Measurements from ENCODE around the gene GPR158. TPM values are rescaled to one million over a fixed set of nuclear protein-coding genes. Genes with fewer than 3 reads are reported as not detected.
"Not testable (repeated sequence)": the region's sequence is repeated elsewhere in the genome, so short reads cannot be mapped to it uniquely, and the experiment has no call there.

GPR158 gene, protein sequence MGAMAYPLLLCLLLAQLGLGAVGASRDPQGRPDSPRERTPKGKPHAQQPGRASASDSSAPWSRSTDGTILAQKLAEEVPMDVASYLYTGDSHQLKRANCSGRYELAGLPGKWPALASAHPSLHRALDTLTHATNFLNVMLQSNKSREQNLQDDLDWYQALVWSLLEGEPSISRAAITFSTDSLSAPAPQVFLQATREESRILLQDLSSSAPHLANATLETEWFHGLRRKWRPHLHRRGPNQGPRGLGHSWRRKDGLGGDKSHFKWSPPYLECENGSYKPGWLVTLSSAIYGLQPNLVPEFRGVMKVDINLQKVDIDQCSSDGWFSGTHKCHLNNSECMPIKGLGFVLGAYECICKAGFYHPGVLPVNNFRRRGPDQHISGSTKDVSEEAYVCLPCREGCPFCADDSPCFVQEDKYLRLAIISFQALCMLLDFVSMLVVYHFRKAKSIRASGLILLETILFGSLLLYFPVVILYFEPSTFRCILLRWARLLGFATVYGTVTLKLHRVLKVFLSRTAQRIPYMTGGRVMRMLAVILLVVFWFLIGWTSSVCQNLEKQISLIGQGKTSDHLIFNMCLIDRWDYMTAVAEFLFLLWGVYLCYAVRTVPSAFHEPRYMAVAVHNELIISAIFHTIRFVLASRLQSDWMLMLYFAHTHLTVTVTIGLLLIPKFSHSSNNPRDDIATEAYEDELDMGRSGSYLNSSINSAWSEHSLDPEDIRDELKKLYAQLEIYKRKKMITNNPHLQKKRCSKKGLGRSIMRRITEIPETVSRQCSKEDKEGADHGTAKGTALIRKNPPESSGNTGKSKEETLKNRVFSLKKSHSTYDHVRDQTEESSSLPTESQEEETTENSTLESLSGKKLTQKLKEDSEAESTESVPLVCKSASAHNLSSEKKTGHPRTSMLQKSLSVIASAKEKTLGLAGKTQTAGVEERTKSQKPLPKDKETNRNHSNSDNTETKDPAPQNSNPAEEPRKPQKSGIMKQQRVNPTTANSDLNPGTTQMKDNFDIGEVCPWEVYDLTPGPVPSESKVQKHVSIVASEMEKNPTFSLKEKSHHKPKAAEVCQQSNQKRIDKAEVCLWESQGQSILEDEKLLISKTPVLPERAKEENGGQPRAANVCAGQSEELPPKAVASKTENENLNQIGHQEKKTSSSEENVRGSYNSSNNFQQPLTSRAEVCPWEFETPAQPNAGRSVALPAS (N-terminal part only)
- not detected in 2 replicates for total RNA-seq

DNA sequence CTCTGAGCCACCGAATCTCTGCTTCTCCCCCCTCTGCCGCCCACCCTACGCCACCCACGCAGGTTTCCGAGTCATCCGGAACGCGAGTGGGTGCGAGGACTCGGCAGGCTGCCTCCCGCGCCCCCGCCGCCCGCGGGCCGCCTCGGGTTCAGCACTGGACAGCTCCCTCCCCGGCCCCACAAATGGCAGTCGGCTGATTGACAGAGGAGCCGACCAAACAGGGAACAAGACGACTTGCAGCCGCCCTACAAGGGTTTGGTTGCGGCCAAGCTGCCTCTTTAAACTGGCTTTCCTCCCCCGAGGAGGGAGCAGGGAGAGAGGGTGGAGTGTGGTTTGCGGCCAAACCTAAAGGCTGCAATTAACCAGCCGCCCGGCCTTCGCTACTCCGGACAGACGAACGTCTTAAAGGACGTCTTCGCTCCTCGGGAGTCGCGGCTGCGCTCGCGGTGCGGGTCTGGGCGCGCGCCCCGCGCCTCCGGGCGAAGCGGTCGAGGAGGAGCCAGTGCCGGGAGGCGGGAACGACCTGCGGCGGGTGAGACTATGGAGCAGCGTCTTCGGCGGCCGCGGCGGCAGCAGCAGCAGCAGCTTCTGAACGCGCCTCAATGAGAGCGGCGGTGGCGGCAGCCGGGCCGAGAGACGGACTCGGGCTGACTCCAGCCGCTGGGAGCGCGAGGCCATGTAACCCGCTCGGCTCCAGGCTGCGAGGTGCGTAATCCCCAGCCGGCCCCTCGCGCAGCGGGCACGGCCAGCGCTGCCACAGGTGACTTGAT is at the start of gene GPR158:
Gene GPR158 (plus strand): TSS at position 541 of the 770 bp plus-strand sequence. CDS start 420 bp downstream, outside the sequence.
- peak; percentile 54 for DNase-seq (ENCODE audit: extremely low read depth, low read depth, low spot score)

DNA sequence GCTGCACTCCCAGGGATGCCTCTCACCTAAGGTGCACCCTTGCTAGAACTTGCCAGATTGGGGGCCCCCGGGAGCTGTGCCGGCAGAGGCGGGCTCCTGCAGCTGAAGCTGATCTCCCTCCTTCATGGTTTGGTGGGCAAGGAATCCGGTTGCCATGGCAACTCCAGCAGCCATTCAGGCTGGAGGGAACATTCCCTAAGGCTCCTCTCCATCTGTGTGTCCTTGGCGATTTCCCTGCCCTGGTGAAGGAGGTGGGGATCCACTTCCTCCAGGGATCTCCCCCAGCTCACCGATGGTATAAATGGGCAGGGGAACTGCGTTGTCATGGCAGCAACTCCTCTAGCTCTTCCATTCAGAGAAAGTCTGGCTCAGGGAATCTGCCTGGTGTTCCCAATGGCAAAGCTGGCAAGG is 49.6 kb upstream of the GPR158 start:
- no peak for DNase-seq (ENCODE audit: extremely low read depth, low read depth, low spot score)

DNA sequence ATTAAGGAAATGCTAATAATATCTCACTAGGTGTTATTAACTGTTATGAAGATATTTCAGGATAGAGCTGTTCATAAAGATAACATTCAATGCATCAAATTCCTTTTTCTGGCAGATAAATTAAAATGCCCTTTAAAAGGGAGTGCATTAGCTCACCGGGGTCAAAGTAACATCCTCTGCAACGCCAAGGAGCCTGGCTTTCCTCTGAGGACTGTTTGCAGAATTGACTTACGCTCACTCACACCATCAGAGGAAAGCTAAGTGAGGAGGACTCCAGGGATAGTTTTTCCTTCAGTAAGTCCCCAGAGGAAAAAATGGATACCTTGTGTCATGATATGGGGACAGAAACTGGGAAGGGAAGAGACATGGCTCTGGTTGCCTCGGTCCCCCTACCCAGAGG is 45.2 kb upstream of the GPR158 start:
- no peak for DNase-seq (ENCODE audit: extremely low read depth, low read depth, low spot score)

DNA sequence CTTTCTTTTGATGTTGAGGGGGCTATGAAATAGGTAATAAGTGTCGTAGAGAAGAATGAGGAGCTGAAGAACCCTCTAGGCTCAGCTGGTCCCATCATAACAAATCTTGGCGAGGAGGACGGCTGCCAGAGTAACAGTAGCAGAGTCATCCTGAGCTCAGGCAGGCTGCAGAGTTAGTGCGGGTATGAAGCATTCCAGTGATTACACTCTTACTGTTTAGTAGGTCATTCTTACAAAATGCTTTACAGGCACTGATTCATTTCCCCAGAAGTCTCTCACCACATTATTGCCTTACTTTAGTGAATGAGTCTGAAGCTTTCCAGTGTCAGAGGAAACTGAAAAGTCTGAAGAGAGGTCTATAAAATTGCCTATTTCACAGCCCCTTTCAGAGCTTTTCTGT is 43.9 kb upstream of the GPR158 start:
- no peak for DNase-seq (ENCODE audit: extremely low read depth, low read depth, low spot score)

DNA sequence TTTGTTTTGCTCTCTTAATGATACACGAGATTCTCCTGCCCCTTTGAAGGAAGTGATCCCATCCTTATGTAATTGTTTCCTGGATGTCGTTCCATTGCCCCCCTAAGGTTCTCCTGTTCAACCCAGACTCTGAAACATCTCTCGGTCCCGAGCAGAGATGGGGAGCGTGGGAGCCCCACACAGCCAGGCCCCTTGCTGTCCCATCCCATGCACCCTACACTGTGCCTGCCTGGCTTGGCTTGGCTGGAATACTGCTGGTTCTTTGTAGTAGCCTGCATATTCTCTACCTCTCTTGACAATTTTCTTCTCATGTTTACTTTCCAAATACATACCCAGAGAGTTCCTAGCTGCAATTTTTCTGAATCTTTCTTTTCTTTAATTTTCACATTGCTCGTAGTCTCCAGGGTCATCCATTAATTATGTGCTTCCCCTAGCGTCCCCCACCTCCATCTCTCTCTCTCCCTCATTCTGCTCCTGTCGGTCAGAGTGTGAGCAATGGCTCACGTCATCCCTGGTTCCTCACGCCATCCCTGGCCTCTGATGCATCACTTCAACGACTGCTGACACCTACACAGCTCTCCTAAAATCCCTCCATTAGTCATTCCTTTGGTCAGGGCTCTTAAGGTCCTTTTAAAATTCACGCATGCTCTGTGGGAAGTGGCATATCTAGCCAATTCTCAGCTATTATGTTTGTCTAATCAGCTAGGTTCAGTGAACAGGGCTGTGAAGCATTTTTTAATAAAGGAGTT is 32.5 kb upstream of the GPR158 start:
- no peak for DNase-seq (ENCODE audit: extremely low read depth, low read depth, low spot score)

DNA sequence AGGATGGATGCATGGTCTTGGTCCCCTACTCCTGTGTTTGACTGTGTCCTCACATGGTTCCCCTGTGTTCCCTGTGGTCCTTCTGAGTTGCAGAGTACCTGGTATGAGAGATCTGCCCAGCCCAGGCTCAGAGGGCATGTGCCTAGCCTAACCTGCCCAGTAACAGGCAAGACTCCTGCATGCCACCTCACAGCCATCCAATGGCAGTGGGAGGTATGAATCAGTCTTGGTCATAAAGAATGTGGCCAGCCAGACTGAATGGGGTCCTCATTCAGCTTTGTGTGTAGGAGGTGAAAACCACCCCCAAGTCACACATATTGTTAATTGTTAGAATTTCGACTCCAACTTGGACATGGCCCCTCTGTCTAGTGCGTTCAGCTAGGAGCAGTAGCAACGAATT is 17.2 kb upstream of the GPR158 start:
- no peak for DNase-seq (ENCODE audit: extremely low read depth, low read depth, low spot score)

DNA sequence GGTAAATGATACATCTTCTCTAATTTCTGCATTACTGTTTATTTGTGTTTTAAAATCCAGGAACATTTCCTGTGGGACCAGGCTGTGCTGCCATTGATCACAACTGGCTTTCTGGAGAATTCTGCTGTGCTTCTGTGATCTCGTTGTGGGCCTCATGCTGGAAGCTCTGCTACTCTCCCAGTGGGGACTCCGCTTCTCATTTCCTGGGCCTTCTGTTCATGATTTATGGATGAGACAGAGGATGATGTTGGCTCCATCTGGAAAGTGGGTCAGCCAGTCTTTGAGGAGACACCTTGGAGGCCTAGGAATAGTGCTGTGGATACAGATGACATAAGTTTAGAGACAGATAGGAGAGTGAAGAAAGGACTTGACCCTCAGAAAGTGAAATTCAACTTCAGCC is 15.2 kb upstream of the GPR158 start:
- no peak for DNase-seq (ENCODE audit: extremely low read depth, low read depth, low spot score)

DNA sequence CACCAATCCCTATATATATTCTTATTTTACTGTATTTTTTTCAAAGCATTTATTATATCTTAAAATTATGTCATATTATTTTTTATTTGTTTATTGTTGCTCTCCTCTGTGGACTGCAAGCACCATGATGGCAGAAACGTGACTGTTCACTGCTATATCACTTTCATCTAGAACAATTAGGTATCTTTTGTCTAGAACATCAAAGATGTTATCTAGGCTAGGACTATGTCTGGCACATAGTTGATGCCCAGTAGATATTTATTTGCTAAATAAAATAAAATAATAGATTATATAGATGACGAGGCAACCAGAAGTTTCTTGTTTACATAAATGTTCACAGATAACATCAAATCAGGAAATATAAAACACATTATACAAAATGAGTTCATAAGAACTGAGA is 12.4 kb upstream of the GPR158 start:
- no peak for DNase-seq (ENCODE audit: extremely low read depth, low read depth, low spot score)

DNA sequence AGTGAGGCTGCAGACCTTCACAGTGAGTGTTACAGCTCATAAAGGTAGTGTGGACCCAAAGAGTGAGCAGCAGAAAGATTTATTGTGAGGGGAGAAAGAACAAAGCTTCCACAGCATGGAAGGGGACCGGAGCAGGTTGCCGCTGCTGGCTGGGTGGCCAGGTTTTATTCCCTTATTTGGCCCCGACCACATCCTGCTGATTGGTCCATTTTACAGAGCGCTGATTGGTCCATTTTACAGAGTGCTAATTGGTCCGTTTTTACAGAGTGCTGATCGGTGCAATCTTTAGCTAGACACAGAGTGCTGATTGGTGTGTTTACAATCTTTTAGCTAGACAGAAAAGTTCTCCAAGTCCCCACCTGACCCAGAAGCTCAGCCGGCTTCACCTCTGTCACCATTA is 11.3 kb upstream of the GPR158 start:
- not testable (repeated sequence) for DNase-seq (ENCODE audit: extremely low read depth, low read depth, low spot score)

DNA sequence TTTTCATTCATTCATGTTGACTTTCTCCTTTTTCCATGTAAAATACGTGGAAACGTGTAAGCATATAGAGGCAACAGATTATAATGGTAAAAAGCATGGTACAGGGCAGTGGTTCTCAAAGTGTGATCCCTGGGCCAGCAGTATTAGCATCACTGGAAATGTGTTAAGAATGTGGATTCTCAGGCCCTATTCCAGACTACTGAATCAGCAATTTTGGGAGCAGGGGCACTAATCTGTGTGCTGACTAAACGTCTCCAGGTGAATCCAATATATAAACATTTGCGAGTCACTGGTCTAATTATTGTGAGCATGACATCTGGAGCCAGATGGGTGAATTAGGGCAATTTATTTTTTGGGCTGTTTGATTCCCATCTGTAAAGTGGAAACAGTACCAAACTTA is 5.1 kb upstream of the GPR158 start:
- DNase-seq (ENCODE audit: extremely low read depth, low read depth, low spot score), result no peak

DNA sequence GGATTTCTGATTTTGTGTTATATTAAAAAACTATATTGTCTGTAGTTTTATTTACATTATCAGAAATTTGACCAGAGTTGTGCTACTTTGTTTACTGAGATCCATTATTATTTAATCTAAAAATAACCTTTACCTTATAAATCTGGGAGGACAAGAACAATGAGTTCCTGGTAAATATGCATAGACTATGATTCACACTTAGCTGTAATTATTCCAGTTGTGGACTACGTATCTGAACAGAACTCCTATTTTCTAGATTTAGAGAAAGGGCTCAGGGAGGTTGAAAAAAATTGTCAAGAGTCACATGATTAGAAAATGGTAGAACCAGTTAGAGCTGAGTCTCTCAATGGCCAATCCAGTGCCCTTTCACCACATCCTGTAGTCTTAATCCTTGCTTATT is 4.2 kb upstream of the GPR158 start:
- no peak for DNase-seq (ENCODE audit: extremely low read depth, low read depth, low spot score)

DNA sequence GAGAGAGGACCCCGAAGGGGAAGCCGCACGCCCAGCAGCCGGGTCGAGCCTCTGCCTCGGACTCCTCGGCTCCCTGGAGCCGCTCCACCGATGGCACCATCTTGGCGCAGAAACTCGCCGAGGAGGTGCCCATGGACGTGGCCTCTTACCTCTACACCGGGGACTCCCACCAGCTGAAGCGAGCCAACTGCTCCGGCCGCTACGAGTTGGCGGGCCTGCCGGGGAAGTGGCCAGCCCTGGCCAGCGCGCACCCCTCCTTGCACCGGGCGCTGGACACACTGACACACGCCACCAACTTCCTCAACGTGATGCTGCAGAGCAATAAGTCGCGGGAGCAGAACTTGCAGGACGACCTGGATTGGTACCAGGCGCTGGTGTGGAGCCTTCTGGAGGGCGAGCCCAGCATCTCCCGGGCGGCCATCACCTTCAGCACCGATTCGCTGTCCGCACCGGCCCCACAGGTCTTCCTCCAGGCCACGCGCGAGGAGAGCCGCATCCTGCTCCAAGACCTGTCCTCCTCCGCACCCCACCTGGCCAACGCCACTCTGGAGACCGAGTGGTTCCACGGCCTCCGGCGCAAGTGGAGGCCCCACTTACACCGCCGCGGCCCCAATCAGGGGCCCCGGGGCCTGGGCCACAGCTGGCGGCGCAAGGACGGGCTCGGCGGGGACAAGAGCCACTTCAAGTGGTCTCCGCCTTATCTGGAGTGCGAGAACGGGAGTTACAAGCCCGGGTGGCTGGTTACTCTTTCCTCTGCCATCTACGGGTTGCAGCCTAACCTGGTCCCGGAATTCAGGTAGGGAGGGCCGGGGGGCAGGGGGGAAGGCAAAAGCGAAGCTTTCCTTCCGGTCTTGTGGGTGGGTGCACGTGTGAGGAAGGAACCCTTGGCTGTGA is 973 bp downstream of the GPR158 start:
- no peak for DNase-seq (ENCODE audit: extremely low read depth, low read depth, low spot score)

DNA sequence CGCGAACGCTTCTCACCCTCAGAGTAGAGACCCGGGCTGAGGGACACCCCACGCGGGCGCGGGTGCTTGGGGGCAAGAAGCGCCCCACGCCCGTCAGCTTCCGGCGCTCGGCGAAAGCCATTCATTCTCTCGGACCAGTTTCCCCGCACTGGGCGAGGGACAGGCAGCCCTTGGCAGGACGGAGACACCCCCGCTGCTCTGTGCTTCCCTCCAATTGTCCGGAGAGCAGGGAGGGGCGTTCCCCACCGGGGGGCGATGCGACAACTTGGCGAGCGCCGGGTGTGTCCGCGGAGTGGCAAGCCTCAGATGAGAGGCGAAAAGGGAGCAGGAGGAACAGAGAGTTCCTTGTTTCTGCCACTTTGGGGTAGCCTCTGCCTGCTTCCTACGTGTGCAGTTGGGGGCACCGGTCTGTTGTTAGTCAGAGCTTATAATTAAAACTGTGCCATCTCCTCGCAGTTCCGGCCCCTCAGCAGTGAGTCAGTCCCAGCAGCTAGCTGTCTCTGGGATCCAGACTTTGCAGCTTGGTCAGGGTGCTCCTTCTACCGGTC is 1.7 kb downstream of the GPR158 start:
- no peak for DNase-seq (ENCODE audit: extremely low read depth, low read depth, low spot score)

DNA sequence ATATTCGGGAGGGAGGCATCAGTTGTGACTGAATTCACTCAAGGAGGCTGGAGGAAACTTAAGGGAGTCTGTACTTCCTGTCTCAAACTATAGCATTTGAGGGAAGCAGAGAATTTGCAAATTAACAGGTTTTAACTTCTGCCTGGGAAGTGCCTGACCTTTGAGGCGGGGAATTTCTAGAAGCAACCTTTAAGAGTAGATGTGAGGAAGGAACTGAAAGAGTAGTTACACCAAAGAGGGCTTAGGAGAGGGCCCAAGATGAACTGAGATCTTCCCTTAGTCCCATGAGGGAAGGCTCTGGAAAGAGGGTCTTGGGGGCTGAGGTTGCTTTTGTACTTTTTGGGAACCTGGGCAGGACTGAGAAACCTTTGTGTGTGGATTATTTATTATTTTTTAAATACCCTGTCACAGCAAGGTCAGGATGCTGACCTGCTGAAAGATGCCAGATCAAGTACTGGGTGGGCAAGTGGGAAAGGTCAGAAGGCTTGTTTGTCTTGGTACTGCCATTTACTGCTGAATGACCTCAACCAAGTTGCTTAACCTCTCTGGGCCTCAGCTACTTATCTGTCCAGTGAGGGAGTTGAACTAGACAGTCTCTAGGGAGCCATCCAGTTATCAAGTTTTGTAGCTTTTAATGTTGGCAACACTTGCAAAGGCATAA is 2.4 kb downstream of the GPR158 start:
- no peak for DNase-seq (ENCODE audit: extremely low read depth, low read depth, low spot score)

DNA sequence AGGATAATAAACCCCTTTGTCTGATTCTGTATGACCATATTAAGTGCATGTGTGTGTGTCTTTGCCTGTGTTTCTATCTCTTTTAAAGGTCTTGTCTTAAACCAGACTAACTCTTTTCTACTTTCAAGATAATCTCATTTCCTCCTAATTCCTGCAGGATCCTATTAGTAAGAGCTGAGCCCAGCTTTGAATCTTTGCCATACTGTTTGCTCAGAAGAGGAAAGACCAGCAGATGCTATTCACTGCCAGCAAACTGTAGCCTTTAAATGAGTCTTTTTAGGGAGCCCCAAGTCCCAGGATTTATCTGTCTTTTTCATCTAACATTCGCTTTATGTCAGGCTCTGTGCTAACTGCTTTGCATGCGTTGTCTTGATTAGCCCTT is 2.9 kb downstream of the GPR158 start:
- DNase-seq (ENCODE audit: extremely low read depth, low read depth, low spot score), result no peak

DNA sequence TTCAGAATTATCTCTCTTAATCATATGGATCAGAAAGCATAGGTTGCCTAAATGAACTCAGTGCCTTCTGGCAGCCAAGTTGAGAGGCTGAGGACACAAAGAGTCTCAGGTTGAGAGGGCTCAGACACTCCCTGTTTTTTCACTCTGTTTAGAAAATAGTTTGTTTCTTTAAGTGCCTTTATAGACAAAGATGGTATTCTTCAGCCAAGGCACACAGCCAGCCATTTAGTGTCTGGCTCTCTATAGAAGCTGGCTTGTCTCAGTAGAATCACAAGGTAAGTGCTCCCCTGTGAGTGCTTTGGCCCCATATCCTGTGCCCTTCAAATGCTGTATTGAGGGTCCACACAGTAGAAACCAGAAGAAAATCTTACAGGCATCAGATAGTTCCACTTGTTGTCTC is 3.6 kb downstream of the GPR158 start:
- DNase-seq (ENCODE audit: extremely low read depth, low read depth, low spot score), result no peak

DNA sequence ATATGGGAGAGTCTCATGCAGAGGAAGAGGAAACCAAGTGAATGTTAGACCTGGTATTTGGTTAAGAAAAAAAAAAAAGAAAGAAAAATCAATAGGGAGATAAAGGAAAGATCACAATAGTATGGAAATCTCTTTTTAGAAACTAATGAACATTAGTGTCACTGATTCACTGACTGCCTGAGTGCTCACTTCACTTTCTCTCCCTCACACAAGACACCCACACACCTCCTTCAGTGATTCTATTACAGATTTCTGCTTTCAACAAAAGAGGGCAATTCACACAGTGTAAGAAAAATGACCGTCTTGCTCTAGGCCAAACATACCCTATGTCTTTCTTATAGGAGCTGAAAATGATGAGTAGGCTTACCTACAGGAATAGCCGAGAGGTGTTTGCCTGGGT is 6.0 kb downstream of the GPR158 start:
- DNase-seq (ENCODE audit: extremely low read depth, low read depth, low spot score), result no peak

DNA sequence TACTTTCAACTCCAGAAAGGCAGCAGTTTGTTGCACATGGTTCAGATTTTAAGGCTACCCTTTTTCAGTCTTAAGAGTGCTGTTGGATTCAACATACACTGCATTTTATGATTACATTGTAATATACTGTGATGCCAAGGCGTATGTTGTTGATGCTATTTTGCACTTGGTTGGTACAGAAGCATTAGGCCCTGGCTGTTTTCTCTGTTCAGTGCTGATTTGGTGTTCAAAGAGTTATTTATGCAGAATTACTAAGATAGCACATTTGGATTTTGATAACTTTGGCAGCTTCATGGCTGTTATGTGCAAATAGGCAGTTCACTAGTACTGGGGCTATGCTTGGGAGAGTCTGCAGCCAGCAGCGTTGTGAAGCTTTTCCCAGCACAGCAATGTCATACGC is 7.8 kb downstream of the GPR158 start:
- no peak for DNase-seq (ENCODE audit: extremely low read depth, low read depth, low spot score)
